HG02981 (cell line): ENCODE measurements around the gene ACSL1.
"Not testable (repeated sequence)": the region's sequence is repeated elsewhere in the genome, so short reads cannot be mapped to it uniquely, and the experiment has no call there.

Source experiments
- ATAC-seq: cut with Tn5 transposase; IDR thresholded peaks from one replicate; pipeline ENCODE4 v1.9.1; 2021; ENCODE audit warnings: mild to moderate bottlenecking, moderate library complexity; ENCODE audit not compliant: unreplicated experiment

The ACSL1 gene

DNA sequence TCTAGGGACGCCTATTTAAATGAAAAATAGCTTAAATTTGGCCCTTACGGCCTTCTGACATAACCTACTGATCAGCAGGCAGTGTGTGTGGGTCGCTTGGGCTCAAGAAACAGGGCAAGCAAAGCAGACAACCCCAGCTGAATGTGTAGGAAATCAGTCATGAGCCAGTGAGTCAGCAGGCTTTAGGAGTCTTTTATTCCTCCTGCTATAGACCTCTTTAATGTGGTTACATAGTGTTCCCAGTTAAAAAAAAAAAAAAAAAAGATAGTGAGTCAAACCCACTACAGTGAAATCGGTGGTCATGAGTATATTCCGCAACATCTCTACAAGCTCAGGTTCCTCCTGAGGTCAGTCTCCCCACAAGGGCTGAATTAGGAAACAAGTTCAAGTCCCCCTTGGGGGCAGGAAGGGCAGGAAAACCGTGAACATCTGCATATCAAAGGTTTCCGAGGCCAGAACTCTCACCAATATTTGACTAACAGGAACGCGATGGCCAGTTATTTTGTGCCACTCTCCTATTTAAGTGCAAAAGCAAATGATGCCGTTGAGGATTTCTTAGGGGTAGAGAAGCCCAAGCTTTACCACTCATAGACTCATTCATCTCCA lies 32.7 kb downstream of the ACSL1 start:
- ATAC-seq: peak; percentile 47

GRCh38 chr4:184792334-184792733 lies 33.4 kb downstream of the ACSL1 start:
- ATAC-seq: no peak

GRCh38 chr4:184790826-184791225 lies 34.9 kb downstream of the ACSL1 start:
- ATAC-seq: no peak

DNA sequence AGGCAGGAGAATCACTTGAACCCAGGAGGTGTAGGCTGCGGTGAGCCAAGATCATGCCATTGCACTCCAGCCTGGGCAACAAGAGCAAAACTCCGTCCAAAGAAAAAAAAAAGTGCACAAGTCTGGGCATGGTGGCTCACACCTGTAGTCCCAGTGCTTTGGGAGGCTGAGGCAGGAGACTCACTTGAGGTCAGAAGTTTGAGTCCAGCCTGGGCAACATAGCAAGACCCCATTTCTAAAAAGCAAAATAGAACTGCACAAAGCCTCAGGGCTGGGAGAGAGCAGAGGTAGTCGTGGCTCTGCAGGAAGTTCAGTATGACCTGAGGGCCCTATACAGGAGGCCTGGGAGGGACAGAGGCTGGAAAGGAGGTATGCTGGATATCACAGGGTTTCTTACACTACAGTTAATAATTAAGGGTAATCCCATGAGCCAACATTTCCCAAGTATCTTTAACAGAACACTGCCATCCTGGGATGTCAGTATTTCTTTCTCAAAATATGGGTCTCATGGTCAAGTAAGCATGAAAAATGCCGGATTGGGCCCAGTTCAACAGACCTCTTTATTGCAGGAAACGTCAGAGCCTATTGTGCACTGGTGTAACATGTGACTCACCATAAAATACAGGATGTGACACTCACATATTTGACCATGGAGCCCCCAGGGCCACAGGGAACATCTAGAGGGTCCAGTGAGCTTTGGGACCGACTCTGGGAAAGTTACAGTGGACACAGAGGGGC lies 37.8 kb downstream of the ACSL1 start:
- no peak for ATAC-seq

DNA sequence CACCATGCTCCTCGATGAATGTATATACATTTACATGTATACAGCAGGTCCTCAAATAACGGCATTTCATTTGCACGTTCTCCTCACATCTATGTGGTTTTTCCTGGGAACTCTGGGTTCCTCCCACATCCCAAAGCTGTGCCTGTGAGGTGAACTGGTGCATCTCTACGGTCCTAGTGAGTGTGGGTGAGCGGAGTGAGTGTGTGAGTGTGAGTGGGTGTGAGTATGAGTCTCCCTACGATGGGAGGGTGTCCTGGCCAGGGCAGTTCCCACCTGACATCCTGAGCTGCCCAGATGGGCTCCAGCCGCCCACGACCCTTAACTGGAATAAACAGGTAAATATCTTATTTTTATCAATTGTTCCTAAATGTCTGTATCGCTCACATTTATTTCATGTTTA lies 40.0 kb downstream of the ACSL1 start:
- ATAC-seq: no peak

GRCh38 chr4:184784628-184785257 lies 41.0 kb downstream of the ACSL1 start:
- ATAC-seq: no peak

DNA sequence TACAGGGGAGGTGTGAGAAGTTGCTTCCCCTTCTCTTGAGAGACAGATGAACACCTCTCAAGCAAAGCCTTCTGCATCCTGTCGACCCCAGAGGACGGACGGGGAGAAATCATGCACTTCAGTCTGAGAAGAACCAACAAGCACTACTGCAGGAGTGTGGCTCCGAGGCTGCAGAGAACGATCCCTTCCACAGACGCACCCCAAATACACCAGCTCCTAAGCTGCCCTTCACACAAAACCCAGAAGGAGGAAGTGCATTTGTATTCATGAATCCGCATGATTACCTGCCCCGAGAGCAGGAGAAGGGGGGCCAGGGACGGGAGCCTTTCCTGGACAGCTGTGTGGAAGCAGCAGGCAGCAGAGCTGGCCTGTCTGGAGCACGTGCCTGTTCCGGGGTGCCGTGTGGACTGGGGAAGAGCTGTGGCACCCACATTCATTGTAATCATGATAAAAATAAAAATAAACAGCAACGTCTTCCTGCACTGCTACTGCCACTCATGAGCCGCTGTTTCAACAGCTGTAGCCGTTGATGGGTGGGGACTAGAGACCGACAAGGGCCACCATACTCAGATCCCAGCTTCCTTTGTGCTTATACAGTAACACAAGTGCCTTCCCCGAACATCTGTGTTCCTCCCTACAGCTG lies 42.9 kb downstream of the ACSL1 start:
- ATAC-seq: no peak

- ATAC-seq: not testable (repeated sequence)
Measured at GRCh38 chr4:184779160-184779559, 46.6 kb downstream of the ACSL1 start.

GRCh38 chr4:184778325-184778724 lies 47.4 kb downstream of the ACSL1 start:
- no peak for ATAC-seq

DNA sequence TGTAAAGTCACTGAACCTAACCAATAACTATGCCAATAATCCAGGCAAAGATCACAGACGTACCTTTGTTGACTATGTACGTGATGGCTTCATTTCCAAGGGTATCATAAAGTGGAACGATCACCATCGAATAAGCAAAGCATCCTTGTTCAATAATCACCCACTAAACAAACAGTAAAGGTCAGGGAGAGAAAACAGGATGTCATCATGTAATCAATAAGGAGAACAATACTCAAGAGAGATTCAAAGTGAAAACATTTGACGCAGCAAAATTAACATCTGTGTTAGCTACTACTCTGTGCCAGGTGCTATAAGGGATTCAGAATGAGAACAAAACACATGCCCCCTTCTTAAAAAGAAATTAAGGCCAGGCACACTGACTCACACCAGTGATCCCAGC lies 48.9 kb downstream of the ACSL1 start:
- ATAC-seq: no peak

- no peak for ATAC-seq
Measured at GRCh38 chr4:184775854-184776555, 49.8 kb downstream of the ACSL1 start.

- no peak for ATAC-seq
Measured at GRCh38 chr4:184774152-184774551, 51.6 kb downstream of the ACSL1 start.

DNA sequence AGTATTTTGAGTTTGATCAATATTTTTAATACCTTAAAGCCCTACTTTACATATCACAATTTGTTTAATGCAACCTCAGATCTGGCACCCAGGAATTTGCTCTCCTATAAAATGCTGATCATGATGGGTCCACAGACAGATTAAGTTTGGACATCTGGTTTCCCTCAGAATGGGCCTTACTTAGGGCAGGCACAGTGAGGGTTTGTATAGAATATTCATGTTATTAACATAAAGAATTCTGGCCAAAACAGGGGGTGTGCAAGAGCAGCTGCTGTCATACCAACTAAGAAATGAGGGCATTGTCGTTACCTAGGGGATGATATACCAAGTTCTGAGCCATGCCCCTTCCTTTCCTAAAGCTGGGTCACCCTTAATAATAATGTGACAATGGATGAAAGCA lies 54.4 kb downstream of the ACSL1 start:
- no peak for ATAC-seq

GRCh38 chr4:184769141-184769765 lies 56.5 kb downstream of the ACSL1 start:
- ATAC-seq: no peak

DNA sequence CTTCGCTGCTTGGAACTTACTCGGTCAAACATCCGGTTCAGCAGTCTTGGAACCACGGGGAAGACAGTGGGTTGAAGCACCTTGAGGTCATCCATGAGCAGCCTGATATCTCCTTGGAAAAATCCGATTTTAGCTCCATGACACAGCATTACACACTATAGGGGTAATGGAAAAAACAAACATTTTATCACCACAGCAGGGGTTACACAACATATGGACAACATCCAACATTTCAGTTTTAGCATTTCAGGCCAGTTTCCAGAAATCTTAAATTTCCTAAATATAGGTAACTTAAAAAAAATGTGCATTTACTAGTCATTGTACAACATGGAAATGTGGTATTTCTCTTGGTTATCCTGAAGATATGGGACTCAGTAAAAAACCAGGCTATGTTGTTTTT lies 57.5 kb downstream of the ACSL1 start:
- no peak for ATAC-seq

DNA sequence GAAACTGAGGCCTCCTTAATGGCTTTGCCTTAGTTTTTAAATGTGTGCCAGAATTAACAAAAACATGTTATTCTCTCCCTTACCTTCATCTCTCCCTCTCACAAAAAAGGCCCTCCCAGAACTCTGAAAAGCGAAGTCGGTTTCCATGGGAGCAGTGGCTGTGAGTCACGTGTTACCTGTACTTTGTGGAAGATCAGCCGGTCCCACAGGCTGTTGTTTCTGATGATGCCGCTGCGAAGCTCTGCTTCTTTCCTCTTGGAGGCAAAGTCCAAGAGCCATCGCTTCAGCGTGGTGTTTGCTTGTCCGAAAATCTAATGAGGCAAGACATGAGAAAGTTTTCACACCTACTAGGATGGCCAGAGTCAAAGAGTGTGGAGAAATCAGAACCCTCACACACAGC lies 59.3 kb downstream of the ACSL1 start:
- ATAC-seq: no peak

- ATAC-seq: no peak
Measured at GRCh38 chr4:184765473-184766340, 60.1 kb downstream of the ACSL1 start.

- ATAC-seq: no peak
Measured at GRCh38 chr4:184764601-184765000, 61.2 kb downstream of the ACSL1 start.

DNA sequence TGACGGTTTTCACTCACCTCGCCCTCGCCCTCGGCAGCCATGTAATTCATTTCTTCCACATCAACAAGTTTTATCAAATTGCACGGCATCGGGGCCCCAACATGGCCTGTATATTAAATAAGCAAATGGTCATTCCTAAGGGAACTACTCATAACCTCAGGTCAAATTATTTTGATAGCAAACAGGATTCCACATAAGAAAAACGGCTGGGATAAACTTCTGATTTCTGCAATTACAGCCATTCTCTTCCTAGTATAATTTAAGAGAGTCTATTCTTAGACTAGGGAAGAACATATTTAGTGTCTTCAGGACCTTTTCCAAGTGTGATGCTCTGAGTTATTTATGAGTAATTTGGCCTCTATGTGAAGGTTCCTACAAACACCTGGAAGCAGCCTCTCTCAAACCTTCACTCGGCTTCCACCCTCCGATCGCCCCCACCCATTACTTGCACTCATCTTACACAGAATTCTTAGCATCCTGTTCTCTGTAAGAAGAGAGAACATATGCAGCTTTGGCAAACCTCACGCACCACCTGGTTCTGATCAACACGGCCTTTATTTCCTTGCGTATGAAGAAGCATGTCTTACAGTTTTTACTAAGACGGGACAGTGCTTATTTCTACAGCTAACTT lies 62.5 kb downstream of the ACSL1 start:
- no peak for ATAC-seq
